IPS-NIHi11 (cell line): ENCODE measurements around the gene PRKCH.

Source experiments
- DNase-seq: peaks from one replicate; pipeline ENCODE4 v3.0.0; 2012; ENCODE audit warnings: mixed read lengths, low spot score

PRKCH gene

DNA sequence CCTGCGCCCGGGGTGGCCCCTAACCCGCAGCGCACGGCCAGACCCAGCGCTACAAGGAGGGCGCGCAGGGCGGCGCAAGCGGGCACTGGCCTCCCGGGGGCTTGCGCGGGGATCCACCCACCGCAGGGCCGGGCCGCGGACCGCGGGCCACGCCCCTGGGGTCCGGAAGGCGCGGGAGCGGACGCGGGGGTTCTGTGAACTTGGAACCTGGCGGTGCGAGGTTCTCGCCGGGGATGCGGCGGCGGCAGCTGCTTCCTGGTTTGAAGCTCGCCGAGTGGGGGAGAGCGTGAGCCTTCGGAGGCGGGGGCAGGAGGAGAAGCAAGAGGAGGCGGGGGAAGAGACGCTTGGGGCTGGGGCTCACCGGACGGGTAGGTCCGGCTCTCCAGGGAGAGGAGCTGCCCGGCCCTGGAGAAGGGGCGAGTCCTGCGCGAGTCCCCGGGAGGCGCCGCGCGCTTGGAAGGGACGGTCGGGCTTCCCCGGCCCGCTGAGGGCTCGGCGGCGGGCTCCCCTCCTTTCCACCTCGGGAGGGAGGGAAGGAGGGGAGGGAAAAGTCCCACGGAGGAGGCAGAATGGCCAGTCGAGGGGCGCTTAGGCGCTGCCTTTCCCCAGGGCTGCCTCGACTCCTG lies at the start of gene PRKCH:
Gene PRKCH (plus strand): TSS at position 195 of the 626 bp plus-strand sequence. CDS start 523 bp downstream, outside the sequence.
- peak; percentile 83 for DNase-seq

DNA sequence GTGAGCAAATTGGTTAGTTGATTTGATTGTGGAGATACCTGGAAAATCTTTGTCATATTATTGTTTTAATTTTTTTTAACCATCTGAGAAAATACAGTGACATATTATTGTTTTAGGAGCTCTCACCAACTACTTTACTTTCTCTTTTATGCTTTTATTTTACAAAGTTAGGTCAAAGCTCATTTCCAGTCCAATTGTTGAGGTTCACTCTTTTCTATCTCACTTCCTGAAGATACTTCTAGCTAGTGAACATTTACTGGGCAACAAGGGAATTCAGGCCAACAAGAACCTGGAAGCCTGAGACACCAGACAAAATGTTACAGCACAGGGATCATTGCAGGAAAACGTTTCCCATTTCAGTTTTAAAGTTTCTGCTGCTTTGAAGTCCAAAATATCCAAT lies 44.1 kb upstream of the PRKCH start:
- DNase-seq = no peak

DNA sequence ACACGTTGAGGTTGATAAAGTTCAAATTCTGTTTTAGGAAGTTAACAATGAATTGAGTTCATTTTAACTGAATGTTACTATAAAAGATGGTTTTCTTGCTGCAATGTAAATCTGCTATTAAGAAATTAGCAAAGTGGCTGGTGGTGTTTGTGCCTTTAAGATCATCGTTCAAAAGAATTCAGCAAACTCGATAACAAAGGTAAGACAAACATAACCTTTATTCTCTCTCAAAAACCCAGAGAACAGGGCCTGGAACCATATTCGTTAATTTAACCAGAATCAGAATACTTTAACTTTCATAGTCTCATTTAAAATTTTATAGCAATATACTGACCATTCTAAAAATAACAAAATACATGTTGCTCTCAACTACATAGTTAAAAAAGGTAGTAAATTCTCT lies 43.6 kb upstream of the PRKCH start:
- no peak for DNase-seq

DNA sequence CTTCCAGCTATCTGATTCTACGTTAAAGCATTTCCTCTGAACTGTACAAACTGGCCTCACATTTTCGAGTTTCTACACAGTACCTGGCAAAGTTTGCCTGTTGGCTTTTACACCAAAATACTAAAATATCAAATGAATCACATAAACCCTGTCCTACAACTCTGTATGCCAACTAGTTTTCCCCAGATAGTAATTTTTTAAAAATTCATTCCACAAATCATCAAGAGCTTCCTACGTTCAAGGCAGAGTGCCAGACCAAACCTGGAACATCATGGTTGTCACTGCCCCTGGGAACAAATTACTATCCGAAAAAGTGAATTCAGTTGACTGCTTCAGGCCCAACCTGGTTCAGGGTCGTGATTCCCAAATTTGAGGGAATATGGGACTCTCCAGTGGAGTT lies 42.3 kb upstream of the PRKCH start:
- no peak for DNase-seq

DNA sequence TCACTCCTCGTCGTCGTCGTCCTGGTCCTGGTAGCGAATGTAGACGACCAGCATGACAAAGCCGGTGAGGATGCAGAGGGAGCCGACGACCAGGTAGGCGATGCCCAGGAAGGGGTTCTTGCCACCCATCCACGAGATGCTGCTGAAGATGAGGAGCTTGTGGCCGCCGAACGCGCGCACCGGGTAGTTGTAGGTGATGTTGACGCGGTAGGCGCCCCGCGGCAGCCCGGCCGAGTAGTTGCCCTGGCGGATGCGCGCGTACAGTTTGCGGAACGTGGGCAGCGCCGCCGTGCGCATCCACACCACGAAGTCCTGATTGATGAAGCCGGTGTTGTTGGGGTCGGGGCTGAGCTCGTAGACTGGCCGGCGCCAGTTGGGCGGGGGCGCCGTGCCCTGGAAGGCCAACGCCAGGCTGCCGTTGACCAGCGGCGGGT lies 41.3 kb upstream of the PRKCH start:
- no peak for DNase-seq

DNA sequence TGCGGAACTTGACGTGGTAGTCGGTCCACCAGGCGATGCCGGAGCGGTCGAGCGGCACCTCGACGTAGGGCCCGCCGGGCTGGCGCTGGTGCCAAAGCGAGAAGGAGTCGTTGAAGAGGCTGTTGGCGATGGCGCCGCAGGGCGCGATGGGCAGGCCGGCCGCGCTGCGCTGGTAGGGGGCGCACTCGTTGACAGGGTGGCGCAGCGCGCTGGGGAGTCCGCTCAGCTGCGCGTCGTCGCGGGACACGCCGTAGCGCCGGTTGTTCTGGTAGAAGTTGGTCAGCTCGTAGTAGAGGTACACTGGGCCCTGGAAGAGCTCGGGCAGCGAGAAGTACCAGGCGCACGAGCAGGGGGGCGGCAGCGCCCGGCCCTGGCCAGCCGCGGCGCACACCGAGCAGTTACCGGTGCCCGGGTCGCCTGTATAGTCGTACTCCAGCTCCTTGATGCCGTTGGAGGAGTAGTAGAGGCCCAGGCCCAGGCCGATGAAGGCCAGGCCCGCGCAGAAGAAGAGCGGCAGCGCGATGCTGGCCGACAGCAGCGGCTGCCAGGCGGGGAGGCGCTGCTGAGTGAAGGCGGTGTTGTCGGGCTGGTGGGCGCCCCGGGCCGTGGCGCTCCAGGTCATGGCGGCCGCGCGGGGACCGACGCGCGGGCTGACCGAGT lies 40.7 kb upstream of the PRKCH start:
- peak; percentile 58 for DNase-seq

DNA sequence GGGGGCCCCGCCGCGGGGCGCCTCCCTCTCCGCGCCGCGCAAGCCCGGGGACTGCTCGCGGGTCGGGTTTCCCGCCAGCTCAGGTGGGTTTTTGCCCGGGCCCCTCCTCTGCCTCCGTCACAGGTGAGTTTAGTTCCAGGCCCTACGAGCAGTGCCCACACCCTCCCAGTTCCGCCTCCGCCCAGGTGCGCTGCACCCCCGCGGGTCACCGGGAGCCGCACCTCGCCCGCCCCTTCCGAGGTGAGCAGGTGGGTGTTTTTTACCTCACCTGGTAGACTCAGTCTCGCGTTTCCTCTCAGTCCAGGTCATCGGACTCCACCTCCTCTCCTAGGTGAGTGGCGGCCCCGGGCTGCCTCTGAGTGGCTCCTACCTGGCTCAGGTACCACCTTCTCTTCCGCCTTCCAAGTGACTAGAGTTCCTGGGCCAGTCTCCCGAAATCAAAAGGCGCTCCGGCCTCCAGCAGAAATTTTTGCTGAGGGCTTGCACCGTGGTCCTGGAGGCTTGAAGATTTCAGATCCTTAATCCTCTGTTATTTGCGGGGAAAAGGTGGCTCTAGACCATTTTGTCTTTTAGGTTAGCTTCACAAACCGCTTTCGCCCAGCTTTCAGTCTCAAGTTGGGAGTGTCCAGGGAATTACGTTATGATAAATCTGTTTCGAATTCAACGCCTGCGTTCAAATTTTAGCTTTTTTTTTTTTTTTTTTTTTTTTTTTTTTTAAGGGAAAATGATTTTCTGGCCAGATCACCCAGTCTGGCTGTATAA lies 40.0 kb upstream of the PRKCH start, which contains the start of gene TMEM30B:
Gene TMEM30B (minus strand): TSS at position 153 of the 762 bp plus-strand sequence. CDS start 191 bp downstream, outside the sequence.
- DNase-seq = peak; percentile 77

DNA sequence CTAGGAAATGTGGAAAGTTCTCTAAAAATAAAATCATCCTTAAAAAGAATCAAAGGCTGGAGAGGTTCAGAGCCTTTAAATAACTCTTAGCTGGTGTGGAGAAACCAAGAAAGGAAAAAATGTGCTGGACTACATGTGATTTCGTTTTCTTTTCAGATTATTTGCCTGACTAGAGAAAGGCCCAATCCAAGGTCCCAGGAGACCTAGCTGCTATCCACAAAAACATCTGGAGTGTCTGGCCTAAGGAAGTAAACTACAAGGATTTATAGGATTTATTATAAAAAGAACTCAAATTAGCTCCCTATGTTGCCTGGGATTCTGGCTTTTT lies 39.5 kb upstream of the PRKCH start:
- DNase-seq = no peak

DNA sequence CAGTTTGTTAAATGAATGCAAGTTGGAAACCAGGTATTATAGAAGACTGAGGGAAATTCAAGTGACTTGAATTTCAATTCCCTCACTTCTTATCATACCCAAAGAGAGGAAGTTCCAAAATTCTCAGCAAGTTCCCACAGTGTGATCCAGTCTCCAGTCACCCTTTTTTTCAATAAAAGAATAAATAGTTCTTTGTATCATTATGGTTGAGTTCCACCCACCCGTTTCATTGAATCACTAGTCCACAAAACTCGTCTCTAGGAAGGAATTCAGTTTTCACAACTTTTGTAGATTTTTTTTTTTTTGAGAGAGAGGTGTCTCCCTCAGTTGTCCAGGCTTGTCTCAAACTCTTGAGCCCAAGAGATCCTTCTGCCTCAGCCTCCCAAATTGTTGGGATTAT lies 38.6 kb upstream of the PRKCH start:
- no peak for DNase-seq

DNA sequence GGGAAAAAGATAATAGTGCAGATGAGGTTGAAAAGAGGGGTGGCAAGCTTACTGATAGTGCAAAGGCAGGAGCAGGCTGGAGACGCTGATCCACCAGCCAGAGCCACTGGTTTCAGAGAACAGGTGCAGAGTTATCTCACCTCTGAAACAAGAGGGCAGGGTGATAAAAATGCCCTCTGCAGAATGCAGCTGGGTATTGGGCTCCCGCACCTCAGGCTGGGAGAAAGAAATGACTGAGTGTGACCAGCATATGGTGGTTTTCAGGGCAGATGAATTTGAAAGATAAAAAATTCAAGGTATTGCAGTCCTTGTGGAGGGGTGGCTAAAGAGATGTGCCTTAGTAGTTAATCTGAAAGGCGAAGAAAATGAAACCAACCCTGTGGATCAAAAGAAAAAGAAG lies 37.4 kb upstream of the PRKCH start:
- no peak for DNase-seq

DNA sequence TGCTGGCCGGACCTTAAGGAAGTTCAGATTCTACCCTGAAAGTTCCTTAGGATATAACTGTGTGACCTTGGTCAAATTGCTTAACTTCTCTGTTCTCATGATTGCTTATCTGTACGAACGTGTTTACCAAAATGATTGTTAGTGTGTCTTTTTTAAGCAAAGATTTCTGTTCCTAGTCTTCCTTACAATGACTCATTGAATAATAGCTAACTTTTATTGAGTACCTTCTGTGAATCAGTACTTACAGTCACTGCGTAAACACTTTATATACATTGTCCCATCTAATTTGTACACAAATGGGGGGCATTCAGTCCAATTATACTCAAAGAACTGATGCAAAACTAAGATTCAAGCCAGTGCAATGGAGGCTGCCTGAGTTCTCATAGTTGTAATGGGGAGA lies 36.0 kb upstream of the PRKCH start:
- DNase-seq = no peak

DNA sequence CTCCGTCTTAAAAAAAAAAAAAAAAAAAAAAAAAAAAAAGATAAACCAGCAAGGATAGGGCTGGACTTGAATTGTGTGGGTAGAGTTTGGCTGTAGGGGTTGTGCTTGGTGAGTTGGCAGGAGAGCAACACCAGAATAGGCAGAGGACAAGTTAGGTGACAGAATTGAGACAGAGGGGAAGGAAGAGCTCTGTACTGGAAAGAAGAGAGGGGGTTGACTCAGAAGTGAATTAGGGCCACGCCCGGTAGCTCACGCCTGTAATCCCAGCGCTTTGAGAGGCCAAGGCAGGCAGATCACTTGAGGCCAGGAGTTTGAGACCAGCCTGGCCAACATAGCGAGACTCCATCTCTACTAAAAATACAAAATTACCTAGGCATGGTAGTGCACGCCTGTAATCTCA lies 34.2 kb upstream of the PRKCH start:
- DNase-seq = no peak

DNA sequence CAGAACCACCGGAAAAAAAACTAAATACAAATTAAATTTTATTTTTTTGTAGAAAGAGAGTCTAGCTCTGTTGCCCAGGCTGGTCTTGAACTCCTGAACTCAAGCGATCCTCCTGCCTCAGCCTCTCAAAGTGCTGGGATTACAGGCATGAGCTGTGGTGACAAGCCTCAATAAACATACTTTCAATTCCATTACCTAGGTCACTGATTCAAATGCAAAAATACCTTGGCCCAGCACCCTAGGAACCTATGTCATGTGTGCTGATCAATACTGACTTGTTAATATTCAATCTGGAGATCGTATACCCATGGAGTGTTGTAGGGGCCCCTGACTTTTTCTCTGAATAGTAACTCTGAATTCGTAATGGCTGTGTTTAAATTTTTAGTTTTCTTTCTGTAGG lies 33.2 kb upstream of the PRKCH start:
- no peak for DNase-seq

DNA sequence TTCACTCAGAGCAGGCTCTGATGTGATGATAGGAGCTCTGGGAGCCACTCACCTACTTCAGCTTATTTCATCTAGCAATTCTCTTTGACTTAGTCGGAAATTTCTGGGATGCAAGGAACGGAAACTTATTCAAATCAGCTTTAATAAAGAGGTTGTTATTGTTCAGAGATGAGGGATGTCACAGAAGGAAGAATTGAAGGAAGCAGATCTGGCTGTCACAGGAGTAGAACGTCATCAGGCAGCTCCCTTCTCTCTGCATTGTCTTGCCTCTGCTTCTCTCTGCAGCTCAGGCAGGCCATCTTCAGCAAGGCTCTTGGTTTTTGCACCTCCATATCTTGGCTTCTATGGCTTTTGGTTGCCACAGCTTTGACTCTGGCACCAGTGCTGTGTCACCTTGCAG lies 32.7 kb upstream of the PRKCH start:
- no peak for DNase-seq

DNA sequence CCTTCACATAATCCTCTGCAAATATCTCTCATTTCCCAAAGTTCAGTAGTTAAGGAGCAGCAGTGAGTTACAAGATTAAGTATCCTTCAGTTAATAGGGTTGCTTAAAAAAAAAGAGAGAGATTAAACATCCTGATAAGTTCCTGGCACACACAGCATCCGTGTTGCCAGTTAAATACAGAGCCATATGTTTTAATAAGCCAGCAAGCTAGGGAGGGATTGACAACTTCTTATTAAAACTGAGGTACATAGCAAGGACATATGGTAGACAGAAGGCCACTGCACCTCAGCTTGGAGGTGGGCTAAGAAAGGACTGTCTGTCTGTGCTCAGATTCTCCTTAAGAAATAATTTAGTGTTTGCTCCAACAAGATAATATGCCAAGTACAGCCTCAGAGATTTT lies 30.7 kb upstream of the PRKCH start:
- DNase-seq = no peak

DNA sequence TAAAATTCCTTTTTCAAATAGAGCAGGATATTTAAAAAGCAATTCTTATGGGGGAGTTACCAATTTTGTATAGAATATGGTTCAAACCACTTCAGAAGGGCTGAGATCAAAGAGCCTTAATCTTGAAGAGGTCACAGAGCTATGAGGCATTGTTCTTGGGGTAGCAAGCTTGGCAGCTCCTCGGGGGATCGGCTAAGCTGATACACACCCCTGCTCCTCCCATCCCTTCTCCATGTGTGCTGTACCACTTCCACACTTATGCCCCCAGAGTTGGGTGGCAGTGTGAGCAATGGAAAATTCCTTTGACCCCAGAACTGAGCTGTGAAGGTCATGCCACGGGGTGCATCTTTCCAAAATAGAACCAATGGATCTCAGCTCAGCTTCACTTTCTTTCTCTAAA lies 25.2 kb upstream of the PRKCH start:
- DNase-seq = no peak

DNA sequence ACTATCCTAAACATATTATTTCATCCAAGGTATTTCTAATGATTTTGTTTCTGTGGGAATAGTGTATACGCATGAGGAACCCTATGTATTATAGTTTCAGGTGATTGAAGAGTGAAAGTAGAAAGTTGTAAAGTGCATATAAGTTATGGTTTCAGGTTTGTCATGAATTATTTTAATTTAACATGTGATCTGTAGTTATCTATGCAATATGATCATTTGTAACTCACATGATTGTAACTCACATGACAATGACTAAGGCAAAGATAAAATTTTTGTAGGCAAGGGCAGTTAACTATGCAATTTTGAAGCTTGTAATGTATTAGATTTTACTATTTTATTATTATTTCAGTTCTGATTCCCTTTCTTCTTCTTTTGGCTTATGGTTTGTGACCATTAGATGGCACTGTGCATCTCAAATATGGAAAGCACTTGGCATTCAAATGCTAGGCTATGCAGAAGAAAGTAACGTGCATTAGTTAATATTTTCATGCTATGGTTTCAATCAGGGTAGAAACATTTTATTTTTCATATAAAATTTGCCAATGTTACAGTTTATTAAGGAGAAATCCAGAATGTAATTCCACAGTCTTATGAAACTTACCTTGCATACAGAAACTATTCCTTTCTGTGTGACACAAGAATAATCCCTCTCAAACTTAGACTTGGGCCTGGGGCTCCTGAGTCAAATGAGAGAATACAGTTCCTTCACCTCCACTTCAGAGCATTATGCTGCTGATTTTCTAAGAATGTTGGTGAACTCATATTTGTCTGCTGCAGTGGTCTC lies 24.5 kb upstream of the PRKCH start:
- DNase-seq = no peak

DNA sequence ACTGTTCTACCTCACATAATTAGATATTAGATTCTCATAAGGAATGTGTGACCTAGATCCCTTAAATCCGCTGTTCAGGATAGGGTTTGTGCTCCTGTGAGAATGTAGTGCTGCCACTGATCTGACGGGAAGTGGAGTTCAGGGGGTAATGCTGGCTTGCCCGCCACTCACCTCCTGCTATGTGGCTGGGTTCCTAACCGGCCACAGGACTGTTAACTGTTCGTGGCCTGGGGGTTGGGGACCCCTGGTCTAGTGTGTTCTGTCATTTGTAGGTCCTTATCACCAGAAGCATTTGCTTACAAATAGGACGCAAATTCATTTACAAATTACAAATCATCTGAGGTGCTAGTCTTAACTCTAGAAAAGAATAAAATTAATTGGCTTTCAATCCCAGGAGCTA lies 23.8 kb upstream of the PRKCH start:
- DNase-seq = no peak

DNA sequence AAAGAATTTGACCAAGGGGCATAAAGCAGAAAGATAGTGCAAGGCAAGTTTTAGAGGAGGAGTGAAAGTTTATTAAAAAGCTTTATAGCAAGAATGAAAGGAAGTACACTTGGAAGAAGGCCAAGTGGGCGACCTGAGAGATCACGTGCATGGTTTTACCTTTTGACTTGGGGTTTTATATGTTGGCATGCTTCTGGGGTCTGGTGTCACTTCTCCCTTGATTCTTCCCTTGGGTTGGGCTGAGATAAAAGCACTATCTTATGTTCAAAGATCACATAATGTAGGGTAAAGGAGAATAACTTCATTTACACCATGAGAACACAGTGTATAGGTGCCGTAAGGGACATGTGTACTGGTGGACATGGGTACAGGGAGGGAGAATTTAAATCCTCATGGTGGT lies 22.6 kb upstream of the PRKCH start:
- DNase-seq = no peak

DNA sequence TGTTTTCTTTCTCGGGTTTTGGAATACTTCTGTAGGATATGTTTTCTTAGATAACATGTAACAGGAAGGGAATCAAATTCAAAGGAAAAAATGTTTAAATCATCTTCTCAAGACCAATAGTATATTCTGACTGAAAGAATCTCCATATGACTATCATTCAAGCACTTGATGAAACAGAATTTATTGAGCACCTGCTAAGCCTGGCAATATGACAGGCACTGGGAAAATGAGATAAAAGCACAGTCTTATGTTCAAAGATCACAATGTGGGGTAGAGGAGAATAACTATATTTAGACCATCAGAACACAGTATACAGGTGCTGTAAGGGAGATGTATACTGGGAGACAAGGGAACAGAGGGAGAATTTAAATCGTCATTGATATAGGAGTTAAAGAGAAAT lies 21.2 kb upstream of the PRKCH start:
- DNase-seq = no peak

DNA sequence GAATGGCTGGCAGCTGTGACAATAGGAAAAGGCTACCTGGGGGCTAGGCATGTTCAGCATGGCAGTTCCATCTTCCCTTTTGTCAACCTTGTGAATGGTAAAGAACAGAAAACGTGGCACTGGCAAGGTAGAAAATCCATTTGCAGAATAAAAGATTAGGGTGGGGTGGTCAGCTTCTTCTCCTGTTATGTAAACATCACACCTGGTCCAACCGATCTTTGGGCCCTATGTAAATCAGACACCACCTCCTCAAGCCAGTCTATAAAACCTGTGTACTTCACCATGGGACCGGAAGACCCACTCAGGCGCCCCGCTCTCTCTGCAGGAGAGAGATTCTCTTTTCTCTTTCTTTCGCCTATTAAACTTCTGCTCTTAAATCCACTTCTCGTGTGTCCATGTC lies 20.6 kb upstream of the PRKCH start:
- DNase-seq = no peak

DNA sequence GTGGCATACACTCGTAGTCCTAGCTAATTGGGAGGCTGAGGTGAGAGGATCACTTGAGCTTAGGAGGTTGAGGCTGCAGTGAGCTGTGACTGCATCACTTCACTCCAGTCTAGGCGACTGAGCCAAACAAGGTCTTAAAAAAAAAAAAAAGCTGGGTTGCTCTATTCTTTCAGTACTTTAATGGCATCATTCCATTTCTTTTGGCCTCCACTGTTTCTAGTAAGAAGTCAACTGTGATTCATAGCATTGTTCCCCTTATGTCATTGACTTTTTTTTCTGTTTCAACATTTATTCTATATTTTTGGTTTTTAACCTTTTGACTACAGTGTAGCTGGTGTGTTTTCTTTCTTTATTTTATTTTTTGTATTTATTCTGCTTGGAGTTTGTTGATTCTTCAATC lies 16.7 kb upstream of the PRKCH start:
- DNase-seq = no peak

DNA sequence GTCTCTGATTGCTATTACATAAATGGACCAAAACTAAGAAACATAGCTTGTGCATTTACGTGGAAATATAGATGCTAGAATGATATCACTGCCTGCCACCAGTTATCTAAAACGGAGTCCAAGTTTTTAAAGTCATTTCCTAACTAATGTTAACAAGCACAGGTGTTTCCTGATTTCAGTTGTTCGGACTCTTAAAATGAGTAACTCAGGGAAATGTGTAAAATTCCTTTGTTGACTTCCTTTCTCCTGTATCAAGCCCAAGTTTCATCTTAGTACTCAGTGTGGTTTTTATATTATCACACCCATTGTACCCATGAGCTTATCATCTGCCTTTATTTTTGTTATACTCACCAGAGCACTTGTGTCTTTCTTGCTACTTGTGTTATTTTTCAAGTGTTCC lies 13.2 kb upstream of the PRKCH start:
- no peak for DNase-seq
